AG09319 (cell line): ENCODE results near the gene USP7.

ENCODE experiments used
- DNase-seq: peaks from one replicate; pipeline ENCODE4 v3.0.0-alpha.2; 2010; ENCODE audit warnings: low read depth; ENCODE audit errors: extremely low read depth
- CTCF ChIP-seq: IDR thresholded peaks from 2 replicates; pipeline ENCODE4 v1.5.1; 2011; ENCODE audit warnings: low read depth, mild to moderate bottlenecking, inconsistent platforms, low read length, moderate library complexity

Gene USP7

GRCh38 chr16:8853150-8853549 lies 110.6 kb downstream of the USP7 start:
- no peak for DNase-seq
- no peak for TF ChIP-seq CTCF

- DNase-seq, result no peak
- TF ChIP-seq CTCF, result no peak
These were observed 111.2 kb downstream of the USP7 start for GRCh38 chr16:8852534-8852933.

GRCh38 chr16:8851761-8852403 lies 111.8 kb downstream of the USP7 start:
- no peak for TF ChIP-seq CTCF

GRCh38 chr16:8850279-8850885 lies 113.3 kb downstream of the USP7 start:
- no peak for DNase-seq
- TF ChIP-seq CTCF, result no peak

More at GRCh38 chr16:8851761-8852403, 111.8 kb downstream of the USP7 start:
- no peak for DNase-seq

GRCh38 chr16:8849411-8850011 lies 114.2 kb downstream of the USP7 start:
- TF ChIP-seq CTCF, result no peak
- DNase-seq, result no peak

GRCh38 chr16:8848939-8849391 lies 114.7 kb downstream of the USP7 start:
- no peak for DNase-seq
- TF ChIP-seq CTCF, result no peak

GRCh38 chr16:8848231-8848938 lies 115.3 kb downstream of the USP7 start:
- no peak for DNase-seq
- no peak for TF ChIP-seq CTCF
